ENCODE measurements around the gene GALNT18. TPM values are rescaled to one million over a fixed set of nuclear protein-coding genes. Genes with fewer than 3 reads are reported as not detected.
A peak's percentile ranks its signal among the peaks of the same experiment; 100 is the strongest.

GALNT18 gene
- polyA plus RNA-seq, 1 experiment: 4.8 TPM

DNA sequence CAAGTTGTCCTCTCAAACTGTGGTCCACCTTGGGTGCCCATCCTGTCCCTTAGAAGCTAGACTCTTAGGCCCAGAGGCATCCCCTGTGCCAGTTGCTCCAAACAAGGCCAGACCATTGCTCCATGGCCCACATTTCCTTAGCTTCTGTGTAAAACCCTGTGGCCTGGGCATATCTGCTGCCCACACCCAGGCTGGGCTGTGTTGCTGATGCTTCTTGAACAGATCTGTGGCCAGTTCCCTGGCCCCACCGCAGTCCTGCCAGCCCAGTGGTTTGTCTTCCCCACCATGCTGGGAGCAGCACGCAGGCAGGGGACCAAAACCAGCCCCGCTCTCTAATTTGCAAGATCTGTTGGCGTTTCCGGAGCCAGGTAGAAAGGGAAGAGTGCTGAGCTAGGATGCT lies 341.0 kb downstream of the GALNT18 start:
- no peaks in the 10 kb centered on the region for H3K9me3 ChIP-seq (ENCODE audit: control insufficient read depth, insufficient read depth, low read length)
- CTCF ChIA-PET: interaction anchor here (1.0 kb wide), 1 partner anchor 22 kb away, joined by 3 read pairs; no protein-coding TSS in a partner anchor

DNA sequence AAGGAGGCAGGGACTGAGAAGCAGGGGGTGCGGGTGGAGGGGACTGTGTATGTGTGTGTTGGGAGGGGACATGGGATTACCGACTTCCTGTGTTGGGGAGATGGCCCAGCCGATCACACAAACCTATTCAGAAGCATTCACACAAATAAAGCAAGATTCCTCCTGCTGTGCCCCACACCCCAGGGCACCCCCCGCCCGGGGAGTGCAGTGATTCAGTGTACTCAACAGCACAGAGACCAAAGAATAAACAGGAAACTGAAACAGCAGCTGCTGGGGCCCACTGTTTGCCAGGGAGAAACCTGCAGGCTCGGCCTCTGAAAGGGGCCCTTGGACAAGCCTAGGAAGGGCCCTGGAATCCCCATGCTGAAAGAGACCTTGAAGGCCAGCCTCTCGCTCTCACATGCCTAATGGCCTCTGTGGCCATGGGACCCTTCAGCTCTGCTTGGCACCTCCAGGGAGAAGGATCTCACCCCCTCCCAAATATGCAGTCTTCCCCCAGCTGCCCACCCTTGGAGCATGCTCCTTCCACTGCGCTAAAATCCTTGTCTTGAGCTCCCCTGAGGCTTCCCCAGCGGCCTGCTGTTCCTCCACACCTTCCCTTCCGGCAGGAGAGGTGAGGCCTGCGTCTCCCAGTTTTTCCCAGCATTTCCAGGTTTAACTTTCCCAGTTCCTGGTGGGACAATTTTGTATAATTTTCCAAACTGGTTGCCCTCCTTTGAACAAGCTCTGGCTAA lies 341.7 kb downstream of the GALNT18 start:
- CTCF ChIA-PET: no interaction called here
- Histone ChIP-seq H3K9me3 (ENCODE audit: control insufficient read depth, insufficient read depth, low read length) (no peaks in the 10 kb centered on the region), H3K27ac (ENCODE audit: low read depth, low read length) (peak overlapping the region; percentile 61), H3K27me3 (ENCODE audit: control insufficient read depth, insufficient read depth, low read length) (no peaks in the 10 kb centered on the region), H3K4me3 (ENCODE audit: low read depth, low read length) (no peak overlapping the region; the same call in 1 of the 2 replicates)
- TF ChIP-seq, protein P1, sequence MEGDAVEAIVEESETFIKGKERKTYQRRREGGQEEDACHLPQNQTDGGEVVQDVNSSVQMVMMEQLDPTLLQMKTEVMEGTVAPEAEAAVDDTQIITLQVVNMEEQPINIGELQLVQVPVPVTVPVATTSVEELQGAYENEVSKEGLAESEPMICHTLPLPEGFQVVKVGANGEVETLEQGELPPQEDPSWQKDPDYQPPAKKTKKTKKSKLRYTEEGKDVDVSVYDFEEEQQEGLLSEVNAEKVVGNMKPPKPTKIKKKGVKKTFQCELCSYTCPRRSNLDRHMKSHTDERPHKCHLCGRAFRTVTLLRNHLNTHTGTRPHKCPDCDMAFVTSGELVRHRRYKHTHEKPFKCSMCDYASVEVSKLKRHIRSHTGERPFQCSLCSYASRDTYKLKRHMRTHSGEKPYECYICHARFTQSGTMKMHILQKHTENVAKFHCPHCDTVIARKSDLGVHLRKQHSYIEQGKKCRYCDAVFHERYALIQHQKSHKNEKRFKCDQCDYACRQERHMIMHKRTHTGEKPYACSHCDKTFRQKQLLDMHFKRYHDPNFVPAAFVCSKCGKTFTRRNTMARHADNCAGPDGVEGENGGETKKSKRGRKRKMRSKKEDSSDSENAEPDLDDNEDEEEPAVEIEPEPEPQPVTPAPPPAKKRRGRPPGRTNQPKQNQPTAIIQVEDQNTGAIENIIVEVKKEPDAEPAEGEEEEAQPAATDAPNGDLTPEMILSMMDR (IDR thresholded peaks at IDR 0.05; ENCODE audit: low read depth, low read length): no peak
- POLR2A ChIA-PET: no interaction called here
- peak; percentile 34 for DNase-seq (ENCODE audit: low read depth, low spot score)

More for the DNA sequence above, 341.0 kb downstream of the GALNT18 start:
- Histone ChIP-seq H3K27ac (ENCODE audit: low read depth, low read length) (no peak overlapping the region), H3K4me3 (ENCODE audit: low read depth, low read length) (no peak overlapping the region), H3K27me3 (ENCODE audit: control insufficient read depth, insufficient read depth, low read length) (no peaks in the 10 kb centered on the region)
- DNase-seq (ENCODE audit: low read depth, low spot score): no peak
- POLR2A ChIA-PET: no interaction called here
- TF ChIP-seq, protein P1 (IDR thresholded peaks at IDR 0.05; ENCODE audit: low read depth, low read length): no peak

DNA sequence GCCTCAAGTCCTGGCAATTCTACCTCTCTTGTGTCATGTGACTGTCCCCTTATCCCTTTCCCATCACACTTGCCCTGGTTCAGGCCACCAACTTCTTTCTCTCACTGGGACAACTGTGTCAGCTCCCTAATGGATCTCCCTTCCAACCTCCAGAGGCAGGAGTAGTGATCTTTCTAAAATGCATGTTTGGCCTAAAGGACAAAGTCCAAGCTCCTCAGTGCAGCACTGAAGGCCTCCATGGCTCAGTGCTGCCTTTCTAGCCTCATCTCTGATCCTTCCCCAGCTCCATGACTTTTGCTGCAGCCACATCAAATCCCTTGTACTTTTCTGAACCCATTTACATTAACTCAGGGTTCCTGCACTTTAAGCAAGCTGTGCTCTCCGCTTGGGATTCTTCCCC lies 349.6 kb downstream of the GALNT18 start:
- TF ChIP-seq, protein P1 (IDR thresholded peaks at IDR 0.05; ENCODE audit: low read depth, low read length): no peak
- H3K4me3 ChIP-seq (ENCODE audit: low read depth, low read length): no peak overlapping the region
- DNase-seq (ENCODE audit: low read depth, low spot score): no peak
- CTCF ChIA-PET: no interaction called here
- H3K27ac ChIP-seq (ENCODE audit: low read depth, low read length): no peak overlapping the region
- no peaks in the 10 kb centered on the region for H3K27me3 ChIP-seq (ENCODE audit: control insufficient read depth, insufficient read depth, low read length)
- POLR2A ChIA-PET: no interaction called here
- H3K9me3 ChIP-seq (ENCODE audit: control insufficient read depth, insufficient read depth, low read length): no peaks in the 10 kb centered on the region; the same call in 1 of the 2 replicates

DNA sequence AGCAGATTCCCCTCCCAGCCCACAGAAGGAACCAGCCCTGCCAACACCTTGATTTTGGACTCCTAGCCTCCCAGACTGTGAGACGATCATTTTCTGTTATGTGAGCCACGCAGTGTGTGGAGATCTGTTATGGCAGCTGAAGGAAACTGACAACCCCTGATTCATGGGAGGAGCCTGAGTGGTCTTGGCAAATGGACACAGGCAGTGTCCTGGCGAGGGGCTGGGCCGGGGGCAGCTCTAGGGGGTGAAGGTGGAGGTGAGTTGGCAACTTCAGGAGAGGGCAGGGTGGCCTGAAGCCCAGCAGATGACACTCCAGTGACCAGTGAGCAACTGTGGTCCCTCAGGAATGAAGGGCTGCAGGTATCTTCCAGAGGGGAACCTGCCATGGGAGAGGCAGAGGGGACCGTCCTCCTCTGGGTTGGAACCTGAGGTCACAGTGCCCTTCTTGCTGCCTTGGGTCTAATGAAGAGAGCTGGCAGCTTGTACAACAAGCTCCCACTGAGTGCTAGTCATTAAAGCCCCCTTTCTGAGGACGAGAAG lies 351.5 kb downstream of the GALNT18 start:
- H3K27me3 ChIP-seq (ENCODE audit: control insufficient read depth, insufficient read depth, low read length): no peaks in the 10 kb centered on the region
- H3K9me3 ChIP-seq (ENCODE audit: control insufficient read depth, insufficient read depth, low read length): no peaks in the 10 kb centered on the region; the same call in 1 of the 2 replicates
- CTCF ChIA-PET: no interaction called here
- TF ChIP-seq, protein P1 (IDR thresholded peaks at IDR 0.05; ENCODE audit: low read depth, low read length): no peak
- no peak overlapping the region for H3K27ac ChIP-seq (ENCODE audit: low read depth, low read length)
- POLR2A ChIA-PET: no interaction called here
- no peak overlapping the region for H3K4me3 ChIP-seq (ENCODE audit: low read depth, low read length)
- DNase-seq (ENCODE audit: low read depth, low spot score): no peak

DNA sequence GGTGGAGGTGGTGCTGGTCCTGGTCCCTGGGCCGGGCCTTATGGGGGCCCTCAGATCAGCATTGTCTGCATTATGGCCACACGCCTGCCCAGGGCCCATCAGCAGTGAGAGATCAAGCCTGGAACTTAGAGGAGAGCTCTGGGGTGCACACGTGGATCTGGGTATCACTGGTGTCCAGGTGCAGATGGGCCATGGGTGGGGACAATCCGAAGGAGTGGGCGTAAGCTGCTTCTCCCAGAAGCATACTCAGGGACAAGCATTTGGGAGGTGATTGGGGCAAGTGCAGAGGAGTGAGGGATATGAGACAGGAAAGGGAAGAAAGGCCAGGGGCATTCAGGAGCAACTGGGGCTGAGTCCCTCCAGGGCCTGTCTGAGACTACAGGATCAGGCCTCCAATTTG lies 353.1 kb downstream of the GALNT18 start:
- no peak overlapping the region for H3K27ac ChIP-seq (ENCODE audit: low read depth, low read length)
- no peaks in the 10 kb centered on the region; the same call in 1 of the 2 replicates for H3K9me3 ChIP-seq (ENCODE audit: control insufficient read depth, insufficient read depth, low read length)
- TF ChIP-seq, protein P1 (IDR thresholded peaks at IDR 0.05; ENCODE audit: low read depth, low read length): no peak
- no peaks in the 10 kb centered on the region for H3K27me3 ChIP-seq (ENCODE audit: control insufficient read depth, insufficient read depth, low read length)
- no peak for DNase-seq (ENCODE audit: low read depth, low spot score)
- ChIA-PET POLR2A (no interaction called here), CTCF (no interaction called here)
- H3K4me3 ChIP-seq (ENCODE audit: low read depth, low read length): no peak overlapping the region

All from AG04450 (cell line).